Heart left ventricle (tissue), 13 donors: ENCODE results near the gene ZNF41.

Source experiments
- CTCF ChIP-seq, 12 donors: fragments of 200-600 bp; sonication (generic) in 4 of 12; IDR thresholded peaks; one replicate each; pipeline versions ENCODE4 v1.5.0 to v1.8.0; 2018 to 2022; ENCODE audit warnings: antibody characterized with exemption in 12 of 12, mild to moderate bottlenecking in 5 of 12
- POLR2A ChIP-seq, 2 donors: fragments of 450-650 bp; IDR thresholded peaks; one replicate each; pipeline ENCODE4 v1.6.1; 2017; ENCODE audit warnings: antibody characterized with exemption in 2 of 2, mild to moderate bottlenecking in 2 of 2, moderate library complexity in 2 of 2
- donor health status: ischemic (EF 13 %, LVEDD 7.1; RV severe dilation, severe dysfunction).
- donor health status: DM: no; HTN: yes; CAD: no.
- donor health status: DM: no; HTN: no; CAD: no.
- donor health status: ischemic (EF 25% LVEDD 6.9; RV normal size, moderate dysfunction).
- donor health status: ischemic (EF 25% LVEDD 5.7; RV mildly dilated, moderate dysfunction).
- donor health status: ischemic (EF 35%, LVEDD 5.7; RV mildly dilated, moderate dysfunction).
- donor health status: nonischemic (EF 11% LVEDD 7.7; RV severe dilation, severe dysfunction).
- donor health status: DM: yes; HTN: yes; CAD: no.
- donor health status: PGD.
- donor health status: ischemic (EF 29% LVEDD 5.4; RV normal size, mild dysfunction).
- donor health status: nonischemic (EF 23%, LVEDD 6.1; RV moderate dilation, normal function).

GRCh38 chrX:47523713-47524166, 40.7 kb upstream of the ZNF41 start:
- TF ChIP-seq POLR2A (IDR thresholded peaks at IDR 0.05), result no peak
- peak in 1 of 12 donors; percentile 3 for TF ChIP-seq CTCF (IDR thresholded peaks at IDR 0.05)
